Trophoblast cell (in vitro differentiated cells and primary cell): ENCODE results near the gene CELF1.
"Not testable (repeated sequence)": the region's sequence is repeated elsewhere in the genome, so short reads cannot be mapped to it uniquely, and the experiment has no call there.

Experiments
- DNase-seq, 2 donors: peaks; one replicate each; pipeline ENCODE4 v3.0.0-alpha.2; 2016
- H2AFZ ChIP-seq: 2 replicates; pipeline ENCODE4 v1.6.1; 2013; ENCODE audit warnings: low read length, moderate library complexity, mild to moderate bottlenecking; ENCODE audit not compliant: insufficient read depth, poor library complexity
- H2AK5ac ChIP-seq: 2 replicates; pipeline ENCODE4 v1.6.1; 2013; ENCODE audit warnings: mild to moderate bottlenecking, low read length
- H2BK120ac ChIP-seq: 2 replicates; pipeline ENCODE4 v1.6.1; 2013; ENCODE audit warnings: low read length, mild to moderate bottlenecking, moderate library complexity; ENCODE audit not compliant: insufficient read depth, poor library complexity
- H2BK12ac ChIP-seq: 2 replicates; pipeline ENCODE4 v1.6.1; 2013; ENCODE audit warnings: mild to moderate bottlenecking, low read length, moderate library complexity
- H2BK5ac ChIP-seq: 2 replicates; pipeline ENCODE4 v1.6.1; 2013; ENCODE audit warnings: low read length, low read depth, moderate library complexity, mild to moderate bottlenecking; ENCODE audit not compliant: poor library complexity
- H3K14ac ChIP-seq: 2 replicates; pipeline ENCODE4 v1.6.1; 2013; ENCODE audit warnings: mild to moderate bottlenecking, low read length
- H3K18ac ChIP-seq: 2 replicates; pipeline ENCODE4 v1.6.1; 2013; ENCODE audit warnings: mild to moderate bottlenecking, low read length
- H3K23ac ChIP-seq: 2 replicates; pipeline ENCODE4 v1.6.1; 2013; ENCODE audit warnings: low read length
- H3K27ac ChIP-seq: 2 replicates; pipeline ENCODE4 v1.5.1; 2013; ENCODE audit warnings: low read depth, mild to moderate bottlenecking, inconsistent platforms, low read length, moderate library complexity
- H3K27me3 ChIP-seq: 2 replicates; pipeline ENCODE4 v1.6.1; 2013; ENCODE audit warnings: inconsistent platforms, mild to moderate bottlenecking, low read length, moderate library complexity; ENCODE audit not compliant: insufficient read depth
- H3K36me3 ChIP-seq, 2 experiments: 1 replicate in 1 of 2; 2 replicates in 1 of 2; pipeline ENCODE4 v1.6.1; 2013; ENCODE audit warnings: low read length in 2 of 2, mild to moderate bottlenecking in 2 of 2, moderate library complexity in 1 of 2; ENCODE audit not compliant: insufficient read depth in 2 of 2, control insufficient read depth in 1 of 2
- H3K4ac ChIP-seq: 2 replicates; pipeline ENCODE4 v1.6.1; 2013; ENCODE audit warnings: low read depth, mild to moderate bottlenecking, low read length, moderate library complexity
- H3K4me1 ChIP-seq, 2 experiments: 1 replicate in 1 of 2; 2 replicates in 1 of 2; pipeline ENCODE4 v1.6.1; 2013; ENCODE audit warnings: low read length in 2 of 2, mild to moderate bottlenecking in 2 of 2, moderate library complexity in 1 of 2; ENCODE audit not compliant: insufficient read depth in 2 of 2, control insufficient read depth in 1 of 2
- H3K4me2 ChIP-seq: 2 replicates; pipeline ENCODE4 v1.6.1; 2013; ENCODE audit warnings: inconsistent platforms, mild to moderate bottlenecking, low read length, moderate library complexity
- H3K4me3 ChIP-seq: 2 replicates; pipeline ENCODE4 v1.5.1; 2013; ENCODE audit warnings: mild to moderate bottlenecking, low read depth, low read length, inconsistent platforms
- H3K79me1 ChIP-seq: one replicate; pipeline ENCODE4 v1.6.1; 2013; ENCODE audit warnings: low read length
- H3K79me2 ChIP-seq: 2 replicates; pipeline ENCODE4 v1.6.1; 2013; ENCODE audit warnings: low read length, mild to moderate bottlenecking; ENCODE audit not compliant: control insufficient read depth, insufficient read depth, poor library complexity
- H3K9ac ChIP-seq: 2 replicates; pipeline ENCODE4 v1.6.1; 2013; ENCODE audit warnings: mild to moderate bottlenecking, low read length
- H3K9me3 ChIP-seq: 2 replicates; pipeline ENCODE4 v1.6.1; 2013; ENCODE audit warnings: low read depth, mild to moderate bottlenecking, control low read depth, inconsistent platforms, low read length; ENCODE audit not compliant: insufficient read depth
- H4K12ac ChIP-seq: 2 replicates; pipeline ENCODE4 v1.6.1; 2013; ENCODE audit warnings: low read depth, mild to moderate bottlenecking, low read length, moderate library complexity
- H4K8ac ChIP-seq: 2 replicates; pipeline ENCODE4 v1.6.1; 2013; ENCODE audit warnings: low read depth, mild to moderate bottlenecking, low read length, moderate library complexity
- H4K91ac ChIP-seq: one replicate; pipeline ENCODE4 v1.6.1; 2013; ENCODE audit warnings: low read depth, mild to moderate bottlenecking, low read length, moderate library complexity
- WGBS: extraction: QIAGEN DNeasy Blood & Tissue Kit; methylation state at CpG from one replicate; pipeline ENCODE4 v1.1.7; 2013; ENCODE audit warnings: missing lambda C conversion rate; ENCODE audit not compliant: insufficient read length, insufficient coverage; ENCODE audit errors: extremely low coverage; 5-methylcytosine and 5-hydroxymethylcytosine counted together

CELF1 gene

GRCh38 chr11:47532597-47533213, 20.2 kb downstream of the CELF1 start:
- peak overlapping the region; percentile 83 for H3K4ac ChIP-seq
- H4K91ac ChIP-seq = no peak overlapping the region
- H3K9me3 ChIP-seq = no peaks in the 10 kb centered on the region
- no CpG with 5 or more reads among the region's 2 CpGs for WGBS
- no peak overlapping the region for H3K9ac ChIP-seq
- no peak overlapping the region for H3K4me3 ChIP-seq
- H3K4me2 ChIP-seq = no peak overlapping the region
- H3K14ac ChIP-seq = no peak overlapping the region
- H3K23ac ChIP-seq = no peak overlapping the region
- H2AK5ac ChIP-seq = no peak overlapping the region
- no peak overlapping the region for H3K27ac ChIP-seq
- H3K36me3 ChIP-seq = peaks cover 3% of the 10 kb centered on the region in 2 experiments
- peaks cover 18% of the 10 kb centered on the region for H3K79me2 ChIP-seq
- no peaks in the 10 kb centered on the region for H3K27me3 ChIP-seq
- H2BK12ac ChIP-seq = no peak overlapping the region
- no peak overlapping the region for H2BK5ac ChIP-seq
- H4K12ac ChIP-seq = no peak overlapping the region
- no peak overlapping the region for H2AFZ ChIP-seq
- no peak overlapping the region for H4K8ac ChIP-seq
- no peaks in the 10 kb centered on the region for H3K79me1 ChIP-seq
- H3K18ac ChIP-seq = no peak overlapping the region
- no peaks in the 10 kb centered on the region for H3K4me1 ChIP-seq
- no peak for DNase-seq
- H2BK120ac ChIP-seq = no peak overlapping the region

- no peak overlapping the region for H2BK12ac ChIP-seq
- H4K8ac ChIP-seq = no peak overlapping the region
- no peaks in the 10 kb centered on the region for H3K27me3 ChIP-seq
- WGBS = no CpG with 5 or more reads among the region's 3 CpGs
- H3K4me1 ChIP-seq = no peaks in the 10 kb centered on the region
- H2AK5ac ChIP-seq = no peak overlapping the region
- H3K36me3 ChIP-seq = peaks cover 1 to 3% of the 10 kb centered on the region in 2 experiments
- H3K9me3 ChIP-seq = no peaks in the 10 kb centered on the region
- H4K12ac ChIP-seq = no peak overlapping the region
- H3K14ac ChIP-seq = no peak overlapping the region
- no peak overlapping the region for H3K27ac ChIP-seq
- no peak overlapping the region for H4K91ac ChIP-seq
- H3K23ac ChIP-seq = no peak overlapping the region
- no peak overlapping the region for H3K4ac ChIP-seq
- no peak overlapping the region for H3K9ac ChIP-seq
- no peak for DNase-seq
- no peak overlapping the region for H3K4me2 ChIP-seq
- no peaks in the 10 kb centered on the region for H3K79me1 ChIP-seq
- no peak overlapping the region for H3K18ac ChIP-seq
- no peak overlapping the region for H2BK120ac ChIP-seq
- H3K4me3 ChIP-seq = no peak overlapping the region
- no peak overlapping the region for H2BK5ac ChIP-seq
- H2AFZ ChIP-seq = no peak overlapping the region
- H3K79me2 ChIP-seq = peaks cover 19% of the 10 kb centered on the region
Measured at GRCh38 chr11:47531666-47532065, 21.3 kb downstream of the CELF1 start.

DNA sequence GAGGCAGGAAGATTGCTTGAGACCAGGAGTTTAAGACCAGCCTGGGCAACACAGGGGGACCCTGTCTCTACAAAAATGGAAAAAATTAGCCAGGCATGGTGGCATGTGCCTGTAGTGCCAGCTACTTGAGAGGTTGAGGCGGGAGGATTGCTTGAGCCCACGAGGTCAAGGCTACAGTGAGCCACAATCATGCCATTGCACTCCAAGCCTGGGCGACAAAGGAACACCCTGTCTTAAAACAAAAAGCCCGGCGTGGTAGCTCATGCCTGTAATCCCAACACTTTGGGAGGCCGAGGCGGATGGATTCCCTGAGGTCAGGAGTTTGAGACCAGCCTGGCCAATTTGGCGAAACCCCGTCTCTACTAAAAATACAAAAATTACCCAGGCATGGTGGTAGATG, 22.2 kb downstream of the CELF1 start:
- not testable (repeated sequence) for H2BK12ac ChIP-seq, H3K27me3 ChIP-seq, H3K36me3 ChIP-seq, H3K4me3 ChIP-seq, DNase-seq, H3K79me1 ChIP-seq, H3K4me1 ChIP-seq, H3K23ac ChIP-seq, H2AK5ac ChIP-seq, H4K91ac ChIP-seq, H2BK120ac ChIP-seq, H3K18ac ChIP-seq, H2BK5ac ChIP-seq, H3K9me3 ChIP-seq, H3K9ac ChIP-seq, H3K4me2 ChIP-seq, H2AFZ ChIP-seq, H3K14ac ChIP-seq, H3K27ac ChIP-seq, H4K12ac ChIP-seq, H4K8ac ChIP-seq
- WGBS = no CpG with 5 or more reads among the region's 9 CpGs
- H3K4ac ChIP-seq = peak overlapping the region; percentile 84
- peaks cover 22% of the 10 kb centered on the region for H3K79me2 ChIP-seq

DNA sequence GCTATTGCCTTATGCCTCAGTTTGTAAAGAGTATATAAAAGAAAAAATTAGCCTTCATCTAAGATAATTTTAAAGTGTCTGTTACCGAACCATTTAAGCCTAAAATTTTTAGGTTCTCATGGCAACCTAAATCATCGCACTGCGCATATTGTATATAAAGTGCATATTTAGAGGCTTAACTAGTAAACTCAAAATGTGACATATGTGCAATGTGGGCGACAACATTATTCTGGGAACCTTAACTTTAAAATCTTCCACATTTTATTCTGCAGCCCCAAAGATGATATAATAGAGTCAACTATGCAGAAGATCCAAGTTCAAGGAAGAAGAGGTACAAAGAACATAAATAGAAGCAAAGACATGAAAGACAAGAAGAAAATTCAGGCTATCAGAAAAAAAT, 23.0 kb downstream of the CELF1 start:
- Histone ChIP-seq H3K14ac (no peak overlapping the region), H3K79me2 (peaks cover 22% of the 10 kb centered on the region), H2BK120ac (no peak overlapping the region), H2BK5ac (no peak overlapping the region), H4K91ac (no peak overlapping the region), H3K27me3 (no peaks in the 10 kb centered on the region), H3K4me2 (no peak overlapping the region), H3K36me3 (peaks cover 0 to 2% of the 10 kb centered on the region in 2 experiments), H3K23ac (no peak overlapping the region), H3K9ac (no peak overlapping the region), H3K4me1 (peaks cover 3 to 5% of the 10 kb centered on the region in 2 experiments), H3K9me3 (no peaks in the 10 kb centered on the region), H2AFZ (no peak overlapping the region), H3K79me1 (no peaks in the 10 kb centered on the region), H2BK12ac (no peak overlapping the region), H3K27ac (no peak overlapping the region), H3K4ac (peak overlapping the region; percentile 43), H3K4me3 (no peak overlapping the region), H3K18ac (no peak overlapping the region), H2AK5ac (no peak overlapping the region), H4K8ac (no peak overlapping the region), H4K12ac (no peak overlapping the region)
- no CpG with 5 or more reads among the region's 4 CpGs for WGBS
- DNase-seq = no peak
